BLaER1 (cell line): ENCODE measurements around the gene GNAQ.
"Not testable (repeated sequence)": the region's sequence is repeated elsewhere in the genome, so short reads cannot be mapped to it uniquely, and the experiment has no call there.

Experiments
- H3K27ac ChIP-seq: shearing (Covaris generic); formaldehyde crosslinking; 2 replicates; pipeline ENCODE4 v1.8.1; 2022
- H3K27me3 ChIP-seq: shearing (Covaris generic); formaldehyde crosslinking; 2 replicates; pipeline ENCODE4 v1.8.1; 2022
- H3K36me3 ChIP-seq: shearing (Covaris generic); formaldehyde crosslinking; 2 replicates; pipeline ENCODE4 v1.8.1; 2022
- H3K4me1 ChIP-seq: shearing (Covaris generic); formaldehyde crosslinking; 2 replicates; pipeline ENCODE4 v1.8.1; 2022
- H3K4me2 ChIP-seq: shearing (Covaris generic); formaldehyde crosslinking; 2 replicates; pipeline ENCODE4 v1.8.1; 2022
- H3K4me3 ChIP-seq: shearing (Covaris generic); formaldehyde crosslinking; 2 replicates; pipeline ENCODE4 v1.8.1; 2022
- H3K9ac ChIP-seq: shearing (Covaris generic); formaldehyde crosslinking; 2 replicates; pipeline ENCODE4 v1.8.1; 2022
- H3K9me3 ChIP-seq: shearing (Covaris generic); formaldehyde crosslinking; 2 replicates; pipeline ENCODE4 v1.8.1; 2022
- H4K20me1 ChIP-seq: shearing (Covaris generic); formaldehyde crosslinking; 2 replicates; pipeline ENCODE4 v1.8.1; 2022
- Cebpa-rat ChIP-seq: shearing (Covaris generic); IDR thresholded peaks from 2 replicates; pipeline ENCODE4 v1.8.1; 2022

Gene GNAQ

GRCh38 chr9:77865385-77866047 lies 166.1 kb downstream of the GNAQ start:
- H4K20me1 ChIP-seq = no peaks in the 10 kb centered on the region
- H3K4me2 ChIP-seq = no peak overlapping the region
- H3K4me1 ChIP-seq = no peaks in the 10 kb centered on the region
- H3K4me3 ChIP-seq = no peak overlapping the region
- peaks cover 38% of the 10 kb centered on the region for H3K36me3 ChIP-seq
- peaks cover 46% of the 10 kb centered on the region for H3K9me3 ChIP-seq
- no peak overlapping the region for H3K9ac ChIP-seq
- TF ChIP-seq Cebpa-rat = no peak
- H3K27ac ChIP-seq = no peak overlapping the region
- H3K27me3 ChIP-seq = no peaks in the 10 kb centered on the region

GRCh38 chr9:77864211-77864889 lies 167.3 kb downstream of the GNAQ start:
- no peaks in the 10 kb centered on the region for H3K4me1 ChIP-seq
- no peaks in the 10 kb centered on the region for H4K20me1 ChIP-seq
- no peak overlapping the region for H3K4me2 ChIP-seq
- no peak overlapping the region for H3K27ac ChIP-seq
- no peaks in the 10 kb centered on the region for H3K27me3 ChIP-seq
- TF ChIP-seq Cebpa-rat = no peak
- H3K9ac ChIP-seq = no peak overlapping the region
- H3K9me3 ChIP-seq = peaks cover 50% of the 10 kb centered on the region
- no peak overlapping the region for H3K4me3 ChIP-seq
- H3K36me3 ChIP-seq = peaks cover 43% of the 10 kb centered on the region

- not testable (repeated sequence) for H4K20me1 ChIP-seq, H3K4me1 ChIP-seq, H3K4me3 ChIP-seq, H3K27ac ChIP-seq, H3K27me3 ChIP-seq, H3K4me2 ChIP-seq, H3K9ac ChIP-seq
- Histone ChIP-seq H3K9me3 (peaks cover 54% of the 10 kb centered on the region), H3K36me3 (peaks cover 43% of the 10 kb centered on the region)
Observed at GRCh38 chr9:77863638-77864037, 168.0 kb downstream of the GNAQ start.

GRCh38 chr9:77860953-77861352 lies 170.7 kb downstream of the GNAQ start:
- Histone ChIP-seq H3K9me3 (peaks cover 61% of the 10 kb centered on the region), H3K36me3 (peaks cover 43% of the 10 kb centered on the region)
- not testable (repeated sequence) for H4K20me1 ChIP-seq, H3K4me3 ChIP-seq, H3K9ac ChIP-seq, H3K27me3 ChIP-seq, H3K4me1 ChIP-seq, H3K4me2 ChIP-seq, H3K27ac ChIP-seq

- Histone ChIP-seq H3K36me3 (peaks cover 26% of the 10 kb centered on the region), H3K27ac (no peak overlapping the region)
Observed at GRCh38 chr9:77857513-77858259, 173.9 kb downstream of the GNAQ start.

GRCh38 chr9:77856615-77857014 lies 175.0 kb downstream of the GNAQ start:
- TF ChIP-seq Cebpa-rat = no peak
- H3K9ac ChIP-seq = no peak overlapping the region
- no peak overlapping the region for H3K4me2 ChIP-seq
- H3K36me3 ChIP-seq = peaks cover 16% of the 10 kb centered on the region
- H3K4me3 ChIP-seq = no peak overlapping the region
- no peaks in the 10 kb centered on the region for H3K4me1 ChIP-seq
- H3K9me3 ChIP-seq = peaks cover 26% of the 10 kb centered on the region
- H4K20me1 ChIP-seq = 0 out of 2 replicates have a peak, but pooled peaks cover 5% of the 10 kb centered on the region
- H3K27ac ChIP-seq = no peak overlapping the region
- H3K27me3 ChIP-seq = no peaks in the 10 kb centered on the region

More at GRCh38 chr9:77857513-77858259, 173.9 kb downstream of the GNAQ start:
- Histone ChIP-seq H3K27me3 (no peaks in the 10 kb centered on the region), H3K9ac (no peak overlapping the region), H3K4me1 (no peaks in the 10 kb centered on the region), H3K4me3 (no peak overlapping the region), H4K20me1 (no peaks in the 10 kb centered on the region), H3K9me3 (peaks cover 37% of the 10 kb centered on the region), H3K4me2 (no peak overlapping the region)
- TF ChIP-seq Cebpa-rat = no peak

GRCh38 chr9:77854916-77855311 lies 176.7 kb downstream of the GNAQ start:
- Histone ChIP-seq H4K20me1 (0 out of 2 replicates have a peak, but pooled peaks cover 5% of the 10 kb centered on the region), H3K36me3 (no peaks in the 10 kb centered on the region), H3K27ac (no peak overlapping the region), H3K9ac (no peak overlapping the region), H3K27me3 (no peaks in the 10 kb centered on the region), H3K4me1 (no peaks in the 10 kb centered on the region), H3K4me3 (no peak overlapping the region), H3K9me3 (peaks cover 11% of the 10 kb centered on the region; the same call in 1 of the 2 replicates), H3K4me2 (no peak overlapping the region)
- TF ChIP-seq Cebpa-rat = no peak

- H3K4me1 ChIP-seq = no peaks in the 10 kb centered on the region
- H3K27ac ChIP-seq = no peak overlapping the region
- no peak overlapping the region for H3K9ac ChIP-seq
- TF ChIP-seq Cebpa-rat = no peak
- H4K20me1 ChIP-seq = 0 out of 2 replicates have a peak, but pooled peaks cover 5% of the 10 kb centered on the region
- H3K4me3 ChIP-seq = no peak overlapping the region
- H3K36me3 ChIP-seq = no peaks in the 10 kb centered on the region
- H3K27me3 ChIP-seq = no peaks in the 10 kb centered on the region
- no peak overlapping the region for H3K4me2 ChIP-seq
- peaks cover 11% of the 10 kb centered on the region; the same call in 1 of the 2 replicates for H3K9me3 ChIP-seq
Observed at GRCh38 chr9:77854258-77854915, 177.2 kb downstream of the GNAQ start.

GRCh38 chr9:77853716-77854115 lies 177.9 kb downstream of the GNAQ start:
- Histone ChIP-seq H3K27ac (no peak overlapping the region), H3K27me3 (no peaks in the 10 kb centered on the region), H3K4me1 (no peaks in the 10 kb centered on the region), H4K20me1 (0 out of 2 replicates have a peak, but pooled peaks cover 5% of the 10 kb centered on the region), H3K4me2 (no peak overlapping the region), H3K36me3 (no peaks in the 10 kb centered on the region), H3K4me3 (no peak overlapping the region), H3K9ac (no peak overlapping the region), H3K9me3 (peaks cover 8% of the 10 kb centered on the region; the same call in 1 of the 2 replicates)
- no peak for TF ChIP-seq Cebpa-rat
